ENCODE data around the gene KRTAP5-10.

The KRTAP5-10 gene

GRCh38 chr11:71544525-71545214 lies 20.7 kb upstream of the KRTAP5-10 start:
- TF ChIP-seq CTCF (IDR thresholded peaks at IDR 0.05; ENCODE audit: control insufficient read depth, extremely low read depth, insufficient read depth): no peak
- H3K4me3 ChIP-seq (ENCODE audit: low read depth, low read length): no peak overlapping the region
- no peak for DNase-seq (ENCODE audit: low read depth)

GRCh38 chr11:71545405-71545966 lies 19.9 kb upstream of the KRTAP5-10 start:
- no peak for DNase-seq (ENCODE audit: low read depth)
- no peak for TF ChIP-seq CTCF (IDR thresholded peaks at IDR 0.05; ENCODE audit: control insufficient read depth, extremely low read depth, insufficient read depth)
- no peak overlapping the region for H3K4me3 ChIP-seq (ENCODE audit: low read depth, low read length)

- no peak for TF ChIP-seq CTCF (IDR thresholded peaks at IDR 0.05; ENCODE audit: control insufficient read depth, extremely low read depth, insufficient read depth)
- no peak within 1 kb of the TSS for H3K4me3 ChIP-seq (ENCODE audit: low read depth, low read length)
- no peak for DNase-seq (ENCODE audit: low read depth)
These were observed 17.2 kb upstream of the KRTAP5-10 start, which contains the start of gene KRTAP5-9 for GRCh38 chr11:71548120-71548519. Gene KRTAP5-9, plus strand, starts transcription at chr11:71548420. Its CDS starts 238 bp downstream, at chr11:71548658.

GRCh38 chr11:71548716-71549151 lies 16.6 kb upstream of the KRTAP5-10 start:
- no peak overlapping the region for H3K4me3 ChIP-seq (ENCODE audit: low read depth, low read length)
- TF ChIP-seq CTCF (IDR thresholded peaks at IDR 0.05; ENCODE audit: control insufficient read depth, extremely low read depth, insufficient read depth): no peak
- DNase-seq (ENCODE audit: low read depth): no peak

- DNase-seq (ENCODE audit: low read depth): no peak
- TF ChIP-seq CTCF (IDR thresholded peaks at IDR 0.05; ENCODE audit: control insufficient read depth, extremely low read depth, insufficient read depth): no peak
- H3K4me3 ChIP-seq (ENCODE audit: low read depth, low read length): no peak overlapping the region
These were observed 13.7 kb upstream of the KRTAP5-10 start for GRCh38 chr11:71551711-71552110.

GRCh38 chr11:71554996-71555395 lies 10.4 kb upstream of the KRTAP5-10 start:
- no peak for TF ChIP-seq CTCF (IDR thresholded peaks at IDR 0.05; ENCODE audit: control insufficient read depth, extremely low read depth, insufficient read depth)
- DNase-seq (ENCODE audit: low read depth): no peak
- no peak overlapping the region for H3K4me3 ChIP-seq (ENCODE audit: low read depth, low read length)

Data from LNCaP clone FGC (cell line).